Stimulated activated CD8-positive, alpha-beta memory T cell treated with anti-CD3 and anti-CD28 coated beads, Interleukin-12 subunit alpha, Interleukin-12 subunit beta, amount 100 ng/mL, for 4 hours (primary cell): Measurements from ENCODE around the gene OR2G2.

Source experiments
- DNase-seq: peaks from one replicate; pipeline ENCODE4 v3.0.0-alpha.2; 2020; ENCODE audit warnings: low read depth

OR2G2 gene

GRCh38 chr1:247588060-247588459 is at the start of gene OR2G2:
Gene OR2G2 (plus strand): TSS chr1:247588360. CDS start chr1:247588360, 0 bp downstream.
- no peak for DNase-seq

GRCh38 chr1:247538561-247538960 is 49.6 kb upstream of the OR2G2 start:
- DNase-seq, result no peak

GRCh38 chr1:247539215-247539614 is 48.9 kb upstream of the OR2G2 start:
- DNase-seq, result no peak

GRCh38 chr1:247540581-247540980 is 47.6 kb upstream of the OR2G2 start:
- DNase-seq, result no peak

- DNase-seq, result no peak
Observed at GRCh38 chr1:247542811-247543210, 45.3 kb upstream of the OR2G2 start.

GRCh38 chr1:247548092-247548491 is 40.1 kb upstream of the OR2G2 start:
- no peak for DNase-seq

GRCh38 chr1:247548769-247549182 is 39.4 kb upstream of the OR2G2 start, which contains the start of gene GCSAML:
Gene GCSAML (plus strand): TSS chr1:247549134. CDS start chr1:247549192, 58 bp downstream.
- no peak for DNase-seq

GRCh38 chr1:247551721-247552120 is 36.4 kb upstream of the OR2G2 start:
- DNase-seq, result no peak

- DNase-seq, result no peak
Observed at GRCh38 chr1:247552231-247552630, 35.9 kb upstream of the OR2G2 start.

GRCh38 chr1:247557926-247558674 is 30.1 kb upstream of the OR2G2 start:
- no peak for DNase-seq

GRCh38 chr1:247561711-247562110 is 26.4 kb upstream of the OR2G2 start:
- DNase-seq, result no peak

GRCh38 chr1:247562198-247562597 is 26.0 kb upstream of the OR2G2 start:
- no peak for DNase-seq

- DNase-seq, result no peak
Observed at GRCh38 chr1:247574236-247574635, 13.9 kb upstream of the OR2G2 start.

- DNase-seq, result no peak
Observed at GRCh38 chr1:247574664-247575063, 13.5 kb upstream of the OR2G2 start.

GRCh38 chr1:247576514-247576913 is 11.6 kb upstream of the OR2G2 start:
- DNase-seq, result no peak

GRCh38 chr1:247578946-247579460 is 9.2 kb upstream of the OR2G2 start:
- no peak for DNase-seq

- no peak for DNase-seq
Observed at GRCh38 chr1:247605286-247605685, 17.1 kb downstream of the OR2G2 start, which contains the start of gene OR2G3. Gene OR2G3 (plus strand): TSS chr1:247605586. CDS start chr1:247605586, 0 bp downstream.

- DNase-seq, result no peak
Observed at GRCh38 chr1:247613405-247613804, 25.2 kb downstream of the OR2G2 start.

GRCh38 chr1:247614625-247615024 is 26.5 kb downstream of the OR2G2 start:
- no peak for DNase-seq

GRCh38 chr1:247627951-247628350 is 39.8 kb downstream of the OR2G2 start:
- no peak for DNase-seq

GRCh38 chr1:247638011-247638410 is 49.9 kb downstream of the OR2G2 start:
- DNase-seq, result no peak

GRCh38 chr1:247638781-247639180 is 50.6 kb downstream of the OR2G2 start:
- no peak for DNase-seq
